Adrenal gland (tissue), 5 donors: Measurements from ENCODE around the gene ABCB11.

Experiments
- CTCF ChIP-seq, 6 experiments: fragments of 450-650 bp in 4 of 6; fragments of 200-600 bp in 2 of 6; sonication (generic) in 1 of 6; IDR thresholded peaks; 1 replicate in 5 of 6; 2 replicates in 1 of 6; pipeline versions ENCODE4 v1.5.1 to v1.8.0; 2016 to 2021; ENCODE audit warnings: antibody characterized with exemption in 6 of 6, mild to moderate bottlenecking in 2 of 6, moderate library complexity in 1 of 6
- POLR2A ChIP-seq, 2 donors: fragments of 450-650 bp; IDR thresholded peaks; one replicate each; pipeline ENCODE4 v1.6.1; 2017; ENCODE audit warnings: antibody characterized with exemption in 2 of 2, mild to moderate bottlenecking in 2 of 2, moderate library complexity in 1 of 2
- donor health status: DM: no; HTN: no; CAD: no.

- TF ChIP-seq CTCF (IDR thresholded peaks at IDR 0.05), result no peak
- TF ChIP-seq POLR2A (IDR thresholded peaks at IDR 0.05), result no peak
These were observed 102.1 kb downstream of the ABCB11 start for GRCh38 chr2:168929031-168929430.
